ENCODE measurements around the gene ARL4C.

The ARL4C gene

GRCh38 chr2:234496835-234497593, at the start of gene ARL4C:
ARL4C (minus strand) TSS chr2:234497081; CDS start chr2:234496586, 495 bp downstream.
- H4K20me1 ChIP-seq (ENCODE audit: insufficient read depth, low read length), result no peaks in the 10 kb centered on the region
- H3K4me2 ChIP-seq (ENCODE audit: low read depth, low read length), result peak within 1 kb of the TSS; percentile 69
- no peaks in the 10 kb centered on the region for H3K9me2 ChIP-seq (replicated peaks; ENCODE audit: insufficient read depth, low read length)
- peak within 1 kb of the TSS; percentile 55; the same call in 1 of the 2 replicates for H3K27ac ChIP-seq (ENCODE audit: low read length)
- H3K4me1 ChIP-seq (ENCODE audit: low read length), result peaks cover 12% of the 10 kb centered on the region
- TF ChIP-seq EZH2phosphoT487 (IDR thresholded peaks at IDR 0.05; ENCODE audit: low read length), result no peak
- TF ChIP-seq, protein P1, sequence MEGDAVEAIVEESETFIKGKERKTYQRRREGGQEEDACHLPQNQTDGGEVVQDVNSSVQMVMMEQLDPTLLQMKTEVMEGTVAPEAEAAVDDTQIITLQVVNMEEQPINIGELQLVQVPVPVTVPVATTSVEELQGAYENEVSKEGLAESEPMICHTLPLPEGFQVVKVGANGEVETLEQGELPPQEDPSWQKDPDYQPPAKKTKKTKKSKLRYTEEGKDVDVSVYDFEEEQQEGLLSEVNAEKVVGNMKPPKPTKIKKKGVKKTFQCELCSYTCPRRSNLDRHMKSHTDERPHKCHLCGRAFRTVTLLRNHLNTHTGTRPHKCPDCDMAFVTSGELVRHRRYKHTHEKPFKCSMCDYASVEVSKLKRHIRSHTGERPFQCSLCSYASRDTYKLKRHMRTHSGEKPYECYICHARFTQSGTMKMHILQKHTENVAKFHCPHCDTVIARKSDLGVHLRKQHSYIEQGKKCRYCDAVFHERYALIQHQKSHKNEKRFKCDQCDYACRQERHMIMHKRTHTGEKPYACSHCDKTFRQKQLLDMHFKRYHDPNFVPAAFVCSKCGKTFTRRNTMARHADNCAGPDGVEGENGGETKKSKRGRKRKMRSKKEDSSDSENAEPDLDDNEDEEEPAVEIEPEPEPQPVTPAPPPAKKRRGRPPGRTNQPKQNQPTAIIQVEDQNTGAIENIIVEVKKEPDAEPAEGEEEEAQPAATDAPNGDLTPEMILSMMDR (IDR thresholded peaks at IDR 0.05; ENCODE audit: low read length), result no peak
- TF ChIP-seq EZH2 (optimal IDR thresholded peaks at IDR 0.05; ENCODE audit: low read depth, low read length), result no peak
- H3K4me3 ChIP-seq (ENCODE audit: low read length), result peak within 1 kb of the TSS; percentile 80
- H3K27me3 ChIP-seq (replicated peaks; ENCODE audit: insufficient read depth, low read length), result no peaks in the 10 kb centered on the region
- peaks cover 43% of the 10 kb centered on the region for H3K79me2 ChIP-seq (ENCODE audit: low read length)
- peak within 1 kb of the TSS; percentile 67 for H3K9ac ChIP-seq (ENCODE audit: low read length)
- peaks cover 6% of the 10 kb centered on the region; the same call in 1 of the 2 replicates for H3F3A ChIP-seq (ENCODE audit: insufficient read depth, low read length)
- no peaks in the 10 kb centered on the region for H3K36me3 ChIP-seq (replicated peaks; ENCODE audit: insufficient read depth, low read length)
- H3K9me3 ChIP-seq (replicated peaks; ENCODE audit: insufficient read depth, low read length), result no peaks in the 10 kb centered on the region
- no peak for DNase-seq
- peak within 1 kb of the TSS; percentile 65 for H2AFZ ChIP-seq (ENCODE audit: low read length)

DNA sequence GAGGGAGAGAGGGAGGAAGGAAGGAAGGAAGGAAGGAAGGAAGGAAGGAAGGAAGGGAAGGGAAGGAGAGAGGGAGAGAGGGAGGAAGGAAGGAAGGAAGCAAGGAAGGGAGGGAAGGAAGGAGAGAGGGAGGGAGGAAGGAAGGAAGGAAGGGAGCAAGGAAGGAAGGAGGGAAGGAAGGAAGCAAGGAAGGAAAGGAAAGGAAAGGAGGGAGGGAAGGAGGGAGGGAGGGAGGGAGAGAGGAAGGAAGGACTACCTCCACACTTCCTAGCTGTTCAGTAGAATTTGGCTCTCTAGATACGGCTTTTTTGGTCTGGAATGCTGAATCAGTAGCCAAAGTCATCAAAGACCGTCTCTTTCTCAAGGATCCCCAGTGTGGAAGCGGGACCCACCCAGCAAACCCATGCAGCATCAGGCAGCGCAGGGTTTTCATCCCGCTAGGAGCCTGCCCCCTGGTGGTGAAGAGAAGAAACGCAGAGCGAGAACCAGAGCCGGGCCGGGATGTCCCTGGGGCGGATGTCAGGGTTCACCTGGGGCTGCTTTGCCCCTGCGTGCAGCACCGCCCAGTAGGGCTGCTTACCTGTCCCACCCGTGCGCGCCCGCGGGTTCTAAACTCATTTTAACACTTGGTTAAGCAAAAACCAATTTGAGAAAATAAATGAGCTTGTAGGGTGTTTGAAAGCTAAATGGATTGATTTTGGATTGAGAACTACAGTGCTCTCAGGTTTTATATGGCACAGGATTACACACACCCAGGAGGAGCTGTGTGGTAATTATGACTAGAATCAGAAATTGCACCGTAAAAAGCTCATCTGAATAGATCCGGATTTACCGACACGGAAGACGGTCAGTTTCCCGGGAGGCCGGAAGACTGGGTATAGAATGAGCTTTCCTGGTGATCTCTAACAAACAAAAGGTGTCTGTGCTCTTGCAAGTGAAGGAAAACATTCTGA, 48.1 kb upstream of the ARL4C start:
- Histone ChIP-seq H3K9me3 (replicated peaks; ENCODE audit: insufficient read depth, low read length) (no peaks in the 10 kb centered on the region), H3K27ac (ENCODE audit: low read length) (no peak overlapping the region), H3K27me3 (replicated peaks; ENCODE audit: insufficient read depth, low read length) (no peaks in the 10 kb centered on the region), H3K36me3 (replicated peaks; ENCODE audit: insufficient read depth, low read length) (no peaks in the 10 kb centered on the region), H3K9ac (ENCODE audit: low read length) (no peak overlapping the region), H4K20me1 (ENCODE audit: insufficient read depth, low read length) (no peaks in the 10 kb centered on the region), H3K9me2 (replicated peaks; ENCODE audit: insufficient read depth, low read length) (no peaks in the 10 kb centered on the region), H3K4me3 (ENCODE audit: low read length) (no peak overlapping the region), H3K79me2 (ENCODE audit: low read length) (no peaks in the 10 kb centered on the region), H3K4me1 (ENCODE audit: low read length) (no peaks in the 10 kb centered on the region), H3F3A (ENCODE audit: insufficient read depth, low read length) (no peaks in the 10 kb centered on the region), H3K4me2 (ENCODE audit: low read depth, low read length) (no peak overlapping the region), H2AFZ (ENCODE audit: low read length) (no peak overlapping the region)
- peak; percentile 61 for DNase-seq
- TF ChIP-seq, protein P1 (IDR thresholded peaks at IDR 0.05; ENCODE audit: low read length), result peak; percentile 77
- TF ChIP-seq EZH2 (optimal IDR thresholded peaks at IDR 0.05; ENCODE audit: low read depth, low read length), result no peak

DNA sequence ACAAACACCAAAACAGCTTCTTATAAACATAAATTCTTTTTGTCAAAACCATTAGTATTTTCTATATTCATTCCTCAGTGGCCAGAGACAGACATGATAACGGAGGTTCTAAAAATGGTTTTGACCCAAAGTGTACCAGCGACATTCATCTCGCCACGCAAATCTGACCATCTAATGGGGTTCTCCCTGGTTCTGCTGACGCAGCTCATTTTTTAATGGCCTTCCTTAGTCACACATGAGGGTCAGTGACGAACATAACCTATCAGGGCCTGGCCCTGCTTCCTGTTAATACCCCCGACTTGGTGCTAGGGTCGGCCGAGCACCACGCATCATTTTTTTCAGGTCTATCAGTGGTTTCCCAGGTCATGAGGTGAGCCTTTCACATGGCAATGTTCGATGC, 45.9 kb upstream of the ARL4C start:
- no peaks in the 10 kb centered on the region for H3F3A ChIP-seq (ENCODE audit: insufficient read depth, low read length)
- no peak overlapping the region for H2AFZ ChIP-seq (ENCODE audit: low read length)
- no peaks in the 10 kb centered on the region for H3K4me1 ChIP-seq (ENCODE audit: low read length)
- DNase-seq, result no peak
- no peaks in the 10 kb centered on the region for H4K20me1 ChIP-seq (ENCODE audit: insufficient read depth, low read length)
- no peak overlapping the region for H3K27ac ChIP-seq (ENCODE audit: low read length)
- no peaks in the 10 kb centered on the region for H3K27me3 ChIP-seq (replicated peaks; ENCODE audit: insufficient read depth, low read length)
- H3K9me2 ChIP-seq (replicated peaks; ENCODE audit: insufficient read depth, low read length), result no peaks in the 10 kb centered on the region
- TF ChIP-seq EZH2phosphoT487 (IDR thresholded peaks at IDR 0.05; ENCODE audit: low read length) (no peak), EZH2 (optimal IDR thresholded peaks at IDR 0.05; ENCODE audit: low read depth, low read length) (no peak)
- TF ChIP-seq, protein P1 (IDR thresholded peaks at IDR 0.05; ENCODE audit: low read length), result no peak
- H3K4me2 ChIP-seq (ENCODE audit: low read depth, low read length), result no peak overlapping the region
- H3K36me3 ChIP-seq (replicated peaks; ENCODE audit: insufficient read depth, low read length), result no peaks in the 10 kb centered on the region
- H3K9ac ChIP-seq (ENCODE audit: low read length), result no peak overlapping the region
- no peaks in the 10 kb centered on the region for H3K79me2 ChIP-seq (ENCODE audit: low read length)
- no peak overlapping the region for H3K4me3 ChIP-seq (ENCODE audit: low read length)
- H3K9me3 ChIP-seq (replicated peaks; ENCODE audit: insufficient read depth, low read length), result no peaks in the 10 kb centered on the region
